ENCODE measurements around the gene UPP2.

UPP2 gene

DNA sequence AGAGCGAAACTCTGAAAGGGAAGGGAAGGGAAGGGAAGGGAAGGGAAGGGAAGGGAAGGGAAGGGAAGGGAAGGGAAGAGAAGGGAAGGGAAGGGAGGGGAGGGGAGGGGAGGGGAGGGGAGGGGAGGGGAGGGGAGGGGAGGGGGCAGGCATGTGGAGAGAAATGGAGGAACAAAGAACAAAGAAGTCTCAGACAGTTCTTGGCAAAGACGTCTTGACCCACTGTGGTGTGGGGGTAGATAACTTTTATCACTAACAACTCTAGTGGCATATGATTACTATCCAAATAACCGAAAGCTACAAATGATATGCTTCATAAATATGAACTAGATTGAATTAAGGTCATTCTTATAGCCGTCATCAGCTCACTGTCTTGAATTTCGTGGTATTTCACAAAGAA lies 3.2 kb downstream of the UPP2 start:
- no peak for DNase-seq

DNA sequence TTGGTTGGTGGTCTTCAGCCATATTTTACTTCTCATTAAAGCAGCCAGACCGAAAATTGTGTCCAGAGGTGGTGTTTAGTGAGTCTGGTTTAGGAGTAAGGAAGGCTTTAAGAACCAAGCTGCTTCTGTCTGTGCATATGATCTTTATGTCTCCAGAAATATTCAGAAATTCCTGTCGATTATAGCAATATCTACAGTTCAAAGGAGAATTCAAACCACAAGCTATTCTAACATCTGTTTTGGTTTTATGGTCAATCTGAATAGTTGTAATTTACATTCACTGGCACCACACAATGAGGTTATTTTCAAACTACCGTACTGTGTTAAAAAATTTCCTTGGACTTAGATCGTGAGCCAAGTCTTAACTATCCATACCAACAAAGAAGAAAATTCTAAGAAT lies 11.3 kb downstream of the UPP2 start:
- DNase-seq = no peak

DNA sequence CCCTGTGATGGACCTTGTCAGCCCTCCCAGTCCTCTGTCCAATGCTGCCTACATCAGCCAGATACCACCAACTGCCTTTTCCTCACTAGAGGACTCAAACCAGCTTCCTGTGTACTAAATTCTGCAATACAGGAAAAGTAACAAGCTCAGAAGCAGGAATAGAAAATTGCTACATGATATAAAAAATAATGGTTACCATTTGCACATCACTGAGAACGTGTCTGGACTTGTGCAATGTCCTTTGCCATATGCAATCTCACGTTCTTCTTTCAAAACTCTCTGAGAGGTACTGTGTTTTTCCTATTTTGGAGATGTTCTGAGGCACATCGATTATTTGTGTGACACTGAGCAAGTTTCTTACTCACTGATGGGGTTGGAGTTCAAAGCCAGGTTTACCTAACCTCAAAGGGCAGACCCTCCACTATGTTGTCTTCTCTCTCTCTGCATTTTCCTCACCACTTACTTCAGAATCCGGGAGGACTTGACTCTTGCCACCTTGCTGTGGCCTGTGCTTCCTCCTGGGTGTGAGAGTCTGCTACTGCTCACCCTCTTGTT lies 12.1 kb downstream of the UPP2 start:
- DNase-seq = no peak

DNA sequence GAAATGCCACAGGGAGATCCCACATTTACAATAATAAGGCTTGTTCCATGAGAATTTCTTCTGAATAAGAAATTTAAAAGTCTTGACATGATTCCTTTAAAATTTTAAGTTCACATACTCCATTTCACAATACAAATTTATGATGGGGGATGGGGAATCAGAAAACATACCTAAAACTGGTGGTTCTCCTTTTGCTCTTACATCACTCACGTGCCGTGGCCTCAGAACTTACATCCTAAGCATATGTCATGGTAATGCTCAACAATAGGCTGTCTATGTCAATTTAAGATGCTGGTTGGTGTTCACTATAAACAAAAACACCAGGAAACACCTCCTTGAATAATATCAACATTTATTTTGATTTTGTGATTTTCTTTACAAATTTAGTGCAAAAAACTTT lies 12.8 kb downstream of the UPP2 start:
- no peak for DNase-seq

DNA sequence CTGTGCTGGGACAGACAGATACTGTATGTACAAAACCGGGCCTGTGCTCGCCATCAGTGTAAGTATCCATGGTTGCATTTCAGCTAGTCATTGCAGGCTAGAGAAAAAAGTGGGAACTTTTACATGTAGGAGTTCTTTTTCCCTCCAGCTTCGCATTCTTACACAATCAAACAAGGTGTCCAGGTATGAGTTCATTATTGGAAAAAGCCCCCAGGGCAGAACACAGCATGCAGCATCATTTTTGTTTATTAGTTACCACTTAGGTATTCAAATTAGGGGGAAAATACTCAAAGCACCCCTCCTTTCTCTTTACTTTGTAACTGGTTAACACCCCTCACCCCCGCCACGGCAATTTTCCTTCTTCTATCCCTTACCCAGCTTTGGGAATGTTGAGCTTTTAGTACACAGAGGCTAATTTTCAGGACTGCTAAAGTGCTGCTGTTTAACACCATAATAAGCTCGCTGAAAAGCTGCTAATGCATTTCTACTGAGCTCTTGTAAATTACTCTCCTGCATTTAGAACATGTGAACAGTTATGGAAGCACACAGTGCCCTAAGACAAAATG lies 13.6 kb downstream of the UPP2 start:
- DNase-seq = no peak

DNA sequence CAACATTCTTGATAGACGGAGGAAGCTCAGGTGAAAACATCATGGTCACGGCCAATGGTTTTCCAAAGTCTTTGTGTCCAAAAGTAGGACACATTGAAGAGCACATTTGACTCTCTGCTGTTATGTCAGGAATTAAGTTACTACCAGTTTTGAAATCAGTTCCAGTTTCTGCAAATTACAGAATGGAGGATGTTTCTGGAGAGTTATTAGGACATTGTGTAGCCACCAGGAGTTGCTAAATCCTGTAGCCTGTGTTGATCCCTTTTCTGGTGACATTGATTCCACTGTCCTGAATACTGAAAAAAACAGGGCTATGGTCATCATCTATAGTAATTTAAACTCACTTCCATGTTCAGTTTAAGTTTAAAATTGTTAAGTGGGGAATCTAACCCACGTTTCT lies 15.3 kb downstream of the UPP2 start:
- no peak for DNase-seq

DNA sequence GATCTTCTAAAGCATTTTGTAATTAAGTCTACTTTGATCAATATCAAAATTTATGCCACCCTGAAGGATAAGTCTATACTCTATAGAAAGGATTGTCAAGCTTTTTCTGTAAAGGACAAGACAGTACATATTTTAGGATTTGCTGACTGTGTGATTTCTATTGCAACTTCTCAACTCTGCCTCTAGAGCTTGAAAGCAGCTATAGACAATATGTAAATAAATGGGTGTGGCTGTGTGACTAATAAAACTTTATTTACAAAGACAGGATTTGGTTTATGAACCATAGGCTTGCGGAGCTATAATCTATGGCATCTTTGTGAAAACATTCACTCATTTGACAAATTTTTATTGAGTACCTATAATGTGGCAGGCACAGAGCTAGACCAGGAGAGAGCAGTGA lies 18.4 kb downstream of the UPP2 start:
- DNase-seq = no peak

DNA sequence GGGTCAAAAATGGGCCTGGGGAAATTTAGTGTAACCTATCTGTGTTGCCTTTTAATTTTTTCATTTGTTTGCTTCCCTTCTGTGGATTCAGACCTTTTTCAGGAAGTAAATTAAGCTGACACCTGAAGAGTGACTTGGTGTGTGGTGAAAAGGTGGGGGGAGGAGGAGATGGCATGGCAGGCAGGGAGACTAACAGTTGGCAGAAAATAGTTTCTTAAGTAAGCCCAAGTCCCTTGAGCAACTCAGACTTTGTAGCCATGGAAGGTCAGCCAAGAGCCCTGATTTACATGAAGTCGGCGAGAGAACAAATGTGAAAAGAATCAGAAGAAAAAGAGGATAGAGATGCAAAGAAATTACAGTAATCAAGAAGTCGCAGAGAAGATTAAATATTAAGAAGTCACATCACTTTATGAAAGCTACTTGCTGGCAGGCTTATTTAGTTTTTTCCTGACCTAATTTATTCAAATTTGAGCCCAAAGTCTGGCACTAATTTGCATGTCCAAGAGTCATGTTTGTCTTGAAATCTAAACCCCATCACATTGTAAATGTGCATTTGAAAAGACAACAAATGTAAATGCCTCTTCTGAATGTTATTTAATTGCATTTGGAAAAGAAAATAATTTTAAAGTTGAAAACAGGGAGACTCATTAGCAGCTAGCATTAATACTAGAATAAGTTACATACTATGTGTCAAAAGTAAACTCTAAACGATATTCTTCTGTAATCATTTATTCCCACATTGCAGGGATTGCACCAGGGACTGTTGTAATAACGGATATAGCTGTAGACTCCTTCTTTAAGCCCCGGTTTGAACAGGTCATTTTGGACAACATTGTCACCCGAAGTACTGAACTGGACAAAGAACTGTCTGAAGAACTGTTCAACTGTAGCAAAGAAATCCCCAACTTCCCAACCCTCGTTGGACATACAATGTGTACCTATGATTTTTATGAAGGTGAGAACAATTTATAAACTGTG lies 19.3 kb downstream of the UPP2 start:
- DNase-seq = no peak

DNA sequence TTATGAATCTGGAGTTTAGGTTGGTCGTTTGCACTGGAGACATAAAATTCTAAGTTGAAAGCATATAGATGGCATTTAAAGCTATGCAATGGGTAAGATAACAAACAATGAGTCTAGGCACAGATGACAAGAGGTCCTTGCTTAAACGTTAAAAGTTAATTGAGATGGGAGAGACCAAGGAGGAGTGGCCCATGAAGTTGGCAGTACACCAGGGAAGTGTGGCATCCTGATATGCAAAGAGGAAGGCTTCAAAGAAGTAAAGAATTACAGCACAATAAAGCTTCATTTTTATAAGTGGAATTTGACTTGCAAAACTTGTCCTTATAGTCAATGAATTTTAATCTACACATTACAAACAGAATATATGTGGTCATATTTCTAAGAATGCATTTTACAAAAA lies 23.2 kb downstream of the UPP2 start:
- no peak for DNase-seq

DNA sequence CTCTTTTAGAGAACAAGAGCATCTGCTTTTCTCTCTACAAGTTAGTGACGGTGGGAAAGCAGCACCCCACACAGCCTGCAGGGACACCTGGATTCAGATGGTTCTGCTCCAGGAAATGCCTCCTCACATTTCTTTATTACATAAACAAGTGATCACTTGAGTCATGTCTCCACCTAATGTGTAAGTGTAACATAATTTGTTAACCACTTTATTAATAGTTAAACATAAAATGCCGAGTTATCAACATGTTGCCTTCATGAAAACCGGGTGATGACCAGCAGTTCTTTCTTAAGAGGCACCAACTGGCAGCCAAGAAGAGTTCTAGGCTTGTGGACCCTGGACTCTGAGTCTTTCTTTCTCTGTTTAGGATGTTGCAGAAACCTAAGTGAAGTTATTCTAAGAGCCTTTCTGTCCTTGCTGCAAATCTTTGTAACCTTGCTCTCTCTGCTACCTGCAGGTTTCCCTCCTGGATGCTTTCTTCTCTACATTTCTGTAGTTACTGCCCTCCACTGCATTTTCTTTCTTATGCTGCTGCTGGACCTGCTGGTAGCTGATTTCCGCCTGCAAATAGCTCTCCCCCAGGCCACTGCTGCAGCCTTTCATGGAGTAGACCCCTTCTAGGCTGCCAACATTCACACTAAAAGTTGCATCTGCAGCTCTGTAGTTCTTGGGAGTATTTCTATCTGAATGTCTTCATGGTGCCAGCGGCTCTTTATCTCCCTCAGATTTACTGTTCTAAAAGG lies 24.3 kb downstream of the UPP2 start:
- DNase-seq = no peak

DNA sequence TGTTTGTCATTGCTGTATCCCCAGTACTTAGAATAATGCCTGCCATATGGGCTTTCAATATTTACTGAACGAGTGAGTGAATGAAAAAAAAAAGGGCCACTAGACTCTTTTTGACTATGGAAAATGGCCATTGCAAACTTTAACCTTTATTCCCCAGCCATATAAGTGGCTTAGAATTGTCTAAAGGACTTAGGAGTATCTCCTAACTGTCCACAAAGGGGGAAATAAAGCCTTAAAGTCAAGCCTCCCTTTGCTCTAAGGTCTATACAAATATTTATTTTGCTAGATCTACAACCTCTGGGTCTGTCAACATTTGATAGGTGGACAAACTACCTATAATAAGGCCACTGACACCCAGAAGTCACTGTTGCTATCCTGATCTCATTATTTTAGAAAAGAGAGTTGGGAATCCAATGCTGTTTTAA lies 25.7 kb downstream of the UPP2 start:
- DNase-seq = no peak

DNA sequence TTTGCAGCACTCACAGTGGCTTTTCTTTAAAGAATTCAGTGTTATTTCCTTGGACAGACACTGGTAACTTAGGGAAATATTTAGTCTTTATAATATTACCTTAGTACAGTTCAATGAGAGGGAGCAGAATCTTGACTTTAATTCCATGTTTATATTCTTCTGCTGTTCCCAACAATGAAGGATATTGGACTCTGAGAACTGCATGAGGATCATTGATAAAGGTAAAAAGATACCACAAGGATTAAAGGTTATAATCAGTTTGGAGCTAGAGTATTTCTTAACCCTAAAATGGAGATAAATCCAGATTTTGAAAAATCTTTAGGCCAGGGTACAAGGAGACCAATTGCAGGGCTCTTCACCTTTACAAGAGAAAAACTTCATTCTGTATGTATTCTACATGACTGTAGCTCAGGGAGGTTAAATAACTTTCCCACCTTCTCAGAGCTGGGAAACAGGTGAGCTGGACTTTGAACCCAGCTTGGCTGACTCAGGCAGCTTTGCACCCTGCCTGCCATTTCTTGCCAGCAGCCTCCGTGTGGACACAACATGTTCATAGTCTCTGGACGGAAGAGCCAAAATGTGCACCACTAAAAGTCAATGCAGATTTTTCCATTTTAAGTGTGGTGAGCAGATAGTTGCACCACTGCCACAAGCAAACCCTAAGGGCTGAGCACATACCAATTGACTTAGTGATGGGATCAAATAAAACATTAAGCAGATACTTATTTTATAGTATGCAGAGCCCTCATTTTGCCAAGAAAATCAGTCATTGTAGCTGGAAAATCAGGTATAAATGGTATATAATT lies 26.7 kb downstream of the UPP2 start:
- no peak for DNase-seq

DNA sequence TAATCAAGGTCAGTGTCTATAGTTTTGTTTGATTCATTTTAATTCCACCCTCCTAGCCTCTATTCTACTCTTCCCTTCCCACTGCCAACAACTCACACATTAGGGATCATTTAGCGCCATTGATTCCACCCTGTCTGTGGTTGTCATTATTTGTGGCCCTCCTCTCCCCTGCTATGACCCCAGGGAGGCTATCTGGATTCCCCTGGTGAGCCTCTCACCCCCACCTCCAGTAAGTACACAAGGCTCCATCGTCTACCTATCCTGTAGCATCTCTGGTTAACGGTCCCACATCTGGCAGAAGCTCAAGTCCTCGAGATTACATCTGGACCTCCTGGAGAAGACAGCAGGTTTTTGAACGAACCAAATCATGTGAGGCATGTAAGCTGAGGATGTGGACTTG lies 27.4 kb downstream of the UPP2 start:
- DNase-seq = no peak

DNA sequence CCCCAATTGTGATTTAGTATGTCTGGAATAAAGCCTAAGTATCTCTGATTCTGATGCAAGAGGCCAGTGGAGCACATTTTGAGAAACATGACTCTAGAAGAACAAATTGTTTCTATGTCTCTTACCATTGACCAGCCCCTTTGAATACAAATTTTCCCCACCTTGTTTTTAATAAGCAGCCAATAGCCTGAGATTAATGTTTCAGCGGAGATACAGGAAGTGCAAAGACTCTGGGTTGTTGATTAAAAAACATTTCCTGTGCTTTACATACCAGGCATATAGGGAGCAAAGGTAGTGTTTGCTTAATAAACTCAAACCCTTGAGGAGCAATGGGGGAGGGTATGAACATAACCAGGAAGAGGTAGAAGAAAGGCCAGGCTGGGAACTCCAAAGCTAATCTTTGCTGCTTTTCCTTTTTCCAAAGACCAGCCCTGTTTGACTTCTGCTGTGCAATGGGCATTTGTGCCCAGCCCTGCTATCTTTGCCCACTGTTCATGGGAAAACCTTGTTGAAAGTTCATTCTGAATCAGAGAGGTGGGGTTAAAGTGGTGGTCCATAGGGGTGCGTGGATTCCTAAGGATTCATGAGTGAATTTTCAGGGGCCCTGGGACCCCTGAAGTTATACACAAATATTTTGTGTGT lies 29.3 kb downstream of the UPP2 start:
- no peak for DNase-seq

DNA sequence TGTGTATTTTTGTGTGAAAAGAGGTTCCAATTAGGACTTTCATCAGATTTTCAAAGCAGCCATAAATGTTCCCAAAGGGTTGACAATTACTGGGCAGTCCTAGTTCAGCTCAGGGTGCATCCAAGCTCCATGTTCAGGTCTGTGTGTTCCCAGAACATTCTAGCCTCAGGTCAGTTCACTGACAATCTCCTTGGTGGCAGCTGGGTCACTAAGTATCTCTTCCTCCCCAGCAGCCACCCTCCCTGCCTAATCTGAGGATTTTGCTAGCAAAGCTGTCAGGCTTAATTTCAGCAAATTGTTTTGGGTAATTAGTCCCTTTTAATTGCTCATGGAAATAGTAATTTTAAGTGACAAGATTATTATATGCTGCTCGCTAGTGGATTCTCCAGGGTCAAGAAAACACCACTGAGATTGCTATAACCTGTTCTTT lies 29.8 kb downstream of the UPP2 start:
- DNase-seq = no peak

DNA sequence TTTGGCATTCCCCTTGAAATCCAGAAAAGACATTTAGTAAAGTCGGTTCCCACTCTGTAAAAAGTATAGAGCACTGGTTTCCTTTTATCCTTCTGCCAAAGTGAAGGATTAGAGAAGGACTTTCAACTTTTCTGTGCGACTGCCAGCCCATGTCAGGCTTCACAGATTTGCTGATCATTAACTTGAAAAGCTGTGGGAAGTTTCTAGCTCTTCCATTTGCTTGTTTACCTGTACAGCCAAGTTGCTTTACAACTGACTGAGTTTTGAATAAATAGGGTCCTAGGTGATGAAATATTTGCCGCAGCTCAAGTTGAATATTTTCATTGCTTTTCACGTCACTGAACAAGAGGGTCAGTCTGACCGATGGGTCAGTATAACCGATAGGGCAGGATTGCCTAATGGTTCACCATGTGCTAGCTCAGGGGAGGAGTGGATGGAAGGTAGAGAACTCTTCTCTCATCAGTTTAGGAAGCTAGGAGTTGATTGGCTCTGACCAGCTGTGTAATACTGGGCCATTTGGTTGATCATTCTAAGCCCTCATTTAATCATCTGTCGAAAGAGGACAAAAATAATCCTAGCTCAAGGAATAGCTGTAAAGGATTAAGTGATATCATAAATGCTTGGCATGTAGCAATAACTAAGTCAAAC lies 30.4 kb downstream of the UPP2 start:
- DNase-seq = no peak

DNA sequence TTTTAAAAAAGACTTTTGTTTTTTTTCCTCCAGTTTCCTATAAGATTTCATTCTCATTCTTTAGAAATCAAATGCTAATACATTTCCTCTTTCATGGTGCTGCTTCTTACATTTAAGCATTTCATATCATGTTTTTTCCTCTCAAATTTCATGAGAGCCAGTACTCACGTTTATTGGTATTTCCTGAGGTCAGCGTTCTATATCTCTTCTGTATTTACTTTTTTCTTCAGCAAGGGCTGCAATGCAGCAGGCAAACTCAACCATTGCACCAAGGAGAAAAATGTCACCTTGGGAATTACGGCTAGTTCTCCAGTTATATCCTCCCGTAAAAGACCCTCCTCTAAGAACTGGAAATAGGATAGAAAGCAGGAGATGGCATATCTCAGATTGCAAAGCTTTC lies 32.4 kb downstream of the UPP2 start:
- DNase-seq = no peak

DNA sequence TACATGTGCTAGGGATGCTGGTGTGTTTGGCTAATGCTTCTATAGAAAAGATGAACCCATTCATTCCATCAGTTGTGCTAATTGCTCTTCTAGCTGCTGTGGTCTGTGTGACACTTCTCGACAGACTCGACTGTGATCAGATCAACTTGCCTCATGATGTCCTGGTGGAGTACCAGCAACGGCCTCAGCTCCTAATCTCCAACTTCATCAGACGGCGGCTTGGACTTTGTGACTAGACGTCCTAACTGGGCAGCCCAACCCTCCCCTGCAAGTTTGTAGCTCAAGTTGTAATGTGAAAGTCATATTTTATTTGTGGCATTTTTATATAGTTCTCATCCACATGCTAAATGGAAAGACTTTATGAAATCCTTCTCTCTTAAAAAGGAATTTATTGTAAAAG lies 33.0 kb downstream of the UPP2 start:
- no peak for DNase-seq

DNA sequence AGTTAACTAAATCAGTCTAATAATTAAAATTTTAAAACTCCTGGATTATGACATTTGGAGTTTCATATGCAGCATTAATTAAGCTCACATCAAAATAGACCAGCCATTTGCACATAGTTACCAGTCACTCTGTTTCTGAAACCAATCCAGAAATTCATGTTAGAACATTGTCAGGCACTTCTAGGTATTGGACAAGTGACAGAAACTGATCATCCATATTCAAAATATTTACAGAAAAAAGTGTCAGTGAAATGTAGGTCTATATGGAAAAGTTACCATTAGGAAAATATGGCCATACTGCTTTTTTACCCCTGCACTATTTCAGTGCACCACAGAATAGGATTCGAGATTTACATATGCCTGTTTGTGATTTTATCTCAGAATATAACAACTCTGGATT lies 33.4 kb downstream of the UPP2 start:
- no peak for DNase-seq

DNA sequence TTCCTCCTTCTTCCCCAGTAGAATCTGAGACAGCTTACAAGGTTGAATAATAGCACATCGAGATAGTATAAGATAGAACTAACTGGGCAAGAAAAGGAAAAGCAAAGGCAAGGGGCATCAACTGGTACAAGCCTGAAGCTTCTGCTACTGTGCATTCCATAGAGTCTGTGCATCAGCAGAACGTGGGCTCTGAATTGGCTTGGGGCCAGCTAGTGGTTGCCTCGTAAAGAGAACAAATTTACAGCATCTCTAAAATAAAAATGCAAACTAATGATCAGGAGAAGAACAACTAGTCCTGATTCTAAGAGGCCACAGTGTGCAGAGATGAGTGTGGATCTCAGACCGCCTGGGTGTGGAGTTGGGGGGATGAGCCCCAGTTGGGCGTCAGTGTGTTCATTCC lies 36.6 kb downstream of the UPP2 start:
- DNase-seq = peak in 1 of 51 donors; percentile 6
